Esophagus squamous epithelium (tissue), 5 donors: Measurements from ENCODE around the gene CIB4. TPM values are rescaled to one million over a fixed set of nuclear protein-coding genes. Genes with fewer than 3 reads are reported as not detected.
A peak's percentile ranks its signal among the peaks of the same experiment; 100 is the strongest.

Source experiments
- DNase-seq: peaks from one replicate; lab custom pipeline; 2025; lab: John Stamatoyannopoulos, UW
- H3K27ac ChIP-seq, 4 donors: fragments of 200-600 bp; sonication (generic); one replicate each; pipeline ENCODE4 v1.5.1; 2016 to 2019; ENCODE audit warnings: mild to moderate bottlenecking in 1 of 4
- H3K27me3 ChIP-seq, 4 donors: fragments of 200-600 bp; sonication (generic); 1 replicate in 3 of 4; 2 replicates in 1 of 4; pipeline versions ENCODE4 v1.5.1 to v1.6.0; 2017 to 2021; ENCODE audit warnings: antibody characterized with exemption in 1 of 4
- H3K36me3 ChIP-seq, 3 donors: fragments of 200-600 bp; sonication (generic); one replicate each; pipeline ENCODE4 v1.5.1; 2016 to 2019
- H3K4me1 ChIP-seq, 3 donors: fragments of 200-600 bp; sonication (generic); one replicate each; pipeline ENCODE4 v1.5.1; 2017 to 2019
- H3K4me3 ChIP-seq, 4 donors: fragments of 200-600 bp; sonication (generic); 1 replicate in 3 of 4; 2 replicates in 1 of 4; pipeline ENCODE4 v1.5.1; 2016 to 2019; ENCODE audit warnings: mild to moderate bottlenecking in 2 of 4, moderate library complexity in 1 of 4
- H3K9me3 ChIP-seq, 3 donors: fragments of 200-600 bp; sonication (generic); one replicate each; pipeline ENCODE4 v1.5.1; 2016 to 2019
- POLR2A ChIP-seq, 4 donors: fragments of 450-650 bp; IDR thresholded peaks; one replicate each; pipeline ENCODE4 v1.6.1; 2017; ENCODE audit warnings: antibody characterized with exemption in 4 of 4, mild to moderate bottlenecking in 4 of 4, moderate library complexity in 3 of 4
- WGBS, 2 donors: methylation state at CpG; one replicate each; pipeline ENCODE4 v1.1.5; 2018; 5-methylcytosine and 5-hydroxymethylcytosine counted together
- intact Hi-C: fragments of 100-400 bp; cut with DNase I; formaldehyde crosslinking; loops from one replicate; pipeline ENCODE4 v1.15.0; 2022
- total RNA-seq, 4 donors: library from RNA; depleted of rRNA; stranded (reverse); fragments of >200 nt; gene quantifications; one replicate each; pipeline ENCODE4 v1.1.0, GENCODE V29; 2016
- TF ChIP-seq, protein P1 (sequence below), 6 experiments: fragments of 450-650 bp in 4 of 6; fragments of 200-600 bp in 2 of 6; sonication (generic) in 2 of 6; IDR thresholded peaks; one replicate each; pipeline ENCODE4 v1.5.1; 2016 to 2019; ENCODE audit warnings: antibody characterized with exemption in 6 of 6, mild to moderate bottlenecking in 4 of 6, moderate library complexity in 4 of 6
- donor health status: DM: yes; HTN: yes; CAD: no.

Gene CIB4
- total RNA-seq, 4 donors from 2014 or later, result 0.57 TPM; not detected in 3

DNA sequence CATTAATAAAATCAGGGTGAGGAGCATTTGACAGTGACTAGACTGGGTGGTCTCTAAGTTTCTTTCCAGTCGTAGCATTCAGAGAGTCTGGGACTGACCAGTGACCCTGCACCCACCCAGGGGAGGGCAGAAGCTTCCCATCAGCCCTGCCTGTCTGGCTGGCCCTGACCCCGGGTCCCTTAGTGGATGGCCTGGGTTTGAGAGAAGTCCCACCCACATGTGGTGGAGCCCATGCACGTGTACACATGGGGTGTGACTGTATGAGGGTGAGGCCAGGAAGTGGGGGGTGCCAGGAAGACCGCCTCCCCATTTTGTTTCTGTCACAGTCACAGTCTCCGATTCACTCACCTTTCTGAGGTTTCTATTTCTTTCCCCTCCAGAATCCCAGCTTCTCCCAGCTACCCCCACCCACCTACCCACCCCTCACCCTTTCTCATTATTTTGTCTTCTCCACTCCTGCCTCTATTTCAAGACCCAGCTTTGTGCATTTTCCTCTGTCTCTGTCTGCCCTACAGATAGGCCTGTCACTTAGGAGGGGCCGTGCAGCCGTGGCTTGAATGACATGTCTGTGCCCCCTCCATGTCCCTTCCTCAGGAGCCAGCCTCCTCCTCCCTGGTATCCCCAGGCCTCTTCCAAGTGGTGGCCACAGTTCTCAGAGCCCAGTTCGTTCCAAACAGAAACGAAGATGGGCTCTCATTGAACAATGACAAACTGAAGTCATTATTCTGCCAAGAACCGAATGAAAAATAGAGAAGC, 13.6 kb downstream of the CIB4 start:
- H3K4me3 ChIP-seq, result no peak overlapping the region
- no peak for DNase-seq
- intact Hi-C loops, result no loop called here
- TF ChIP-seq, protein P1, sequence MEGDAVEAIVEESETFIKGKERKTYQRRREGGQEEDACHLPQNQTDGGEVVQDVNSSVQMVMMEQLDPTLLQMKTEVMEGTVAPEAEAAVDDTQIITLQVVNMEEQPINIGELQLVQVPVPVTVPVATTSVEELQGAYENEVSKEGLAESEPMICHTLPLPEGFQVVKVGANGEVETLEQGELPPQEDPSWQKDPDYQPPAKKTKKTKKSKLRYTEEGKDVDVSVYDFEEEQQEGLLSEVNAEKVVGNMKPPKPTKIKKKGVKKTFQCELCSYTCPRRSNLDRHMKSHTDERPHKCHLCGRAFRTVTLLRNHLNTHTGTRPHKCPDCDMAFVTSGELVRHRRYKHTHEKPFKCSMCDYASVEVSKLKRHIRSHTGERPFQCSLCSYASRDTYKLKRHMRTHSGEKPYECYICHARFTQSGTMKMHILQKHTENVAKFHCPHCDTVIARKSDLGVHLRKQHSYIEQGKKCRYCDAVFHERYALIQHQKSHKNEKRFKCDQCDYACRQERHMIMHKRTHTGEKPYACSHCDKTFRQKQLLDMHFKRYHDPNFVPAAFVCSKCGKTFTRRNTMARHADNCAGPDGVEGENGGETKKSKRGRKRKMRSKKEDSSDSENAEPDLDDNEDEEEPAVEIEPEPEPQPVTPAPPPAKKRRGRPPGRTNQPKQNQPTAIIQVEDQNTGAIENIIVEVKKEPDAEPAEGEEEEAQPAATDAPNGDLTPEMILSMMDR (IDR thresholded peaks at IDR 0.05), result no peak
- no peak for TF ChIP-seq POLR2A (IDR thresholded peaks at IDR 0.05)
- H3K4me1 ChIP-seq, result peaks cover 0 to 17% (median 0%) of the 10 kb centered on the region in 3 donors
- no peaks in the 10 kb centered on the region for H3K36me3 ChIP-seq
- no peak overlapping the region for H3K27ac ChIP-seq
- H3K9me3 ChIP-seq, result no peaks in the 10 kb centered on the region
- 70 to 74% methylated on average over 8 to 10 of the region's 10 CpGs for WGBS, 2 donors
- H3K27me3 ChIP-seq, result peaks cover 0 to 12% (median 0%) of the 10 kb centered on the region in 4 donors

DNA sequence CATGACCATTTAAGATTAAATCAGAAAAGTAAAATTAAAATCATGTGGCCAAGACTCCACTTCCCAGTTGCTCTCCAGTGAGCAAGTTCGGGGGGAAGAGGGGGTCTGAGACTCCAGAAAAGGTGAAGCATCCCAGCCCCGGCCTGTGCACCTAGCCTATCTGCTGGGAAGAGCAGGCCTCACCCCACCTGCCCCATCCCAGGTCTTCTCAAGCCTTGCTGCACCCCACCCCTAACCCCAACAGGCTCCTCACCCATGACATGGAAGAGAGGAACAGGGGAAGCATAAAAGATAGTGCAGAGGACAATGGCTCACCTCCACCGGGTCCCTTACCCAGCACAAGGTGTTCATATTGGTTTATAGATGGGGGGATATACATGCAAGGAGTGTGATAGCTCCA, 14.6 kb downstream of the CIB4 start:
- no peaks in the 10 kb centered on the region for H3K36me3 ChIP-seq
- no peak overlapping the region for H3K4me3 ChIP-seq
- peaks cover 0 to 5% (median 0%) of the 10 kb centered on the region in 4 donors for H3K27me3 ChIP-seq
- no peak overlapping the region for H3K27ac ChIP-seq
- intact Hi-C loops, result no loop called here
- H3K4me1 ChIP-seq, result peaks cover 0 to 17% (median 0%) of the 10 kb centered on the region in 3 donors
- WGBS, 2 donors, result 71 to 89% methylated on average over 1 to 3 of the region's 3 CpGs
- TF ChIP-seq POLR2A (IDR thresholded peaks at IDR 0.05), result no peak
- TF ChIP-seq, protein P1 (IDR thresholded peaks at IDR 0.05), result no peak
- H3K9me3 ChIP-seq, result no peaks in the 10 kb centered on the region
- DNase-seq, result no peak

DNA sequence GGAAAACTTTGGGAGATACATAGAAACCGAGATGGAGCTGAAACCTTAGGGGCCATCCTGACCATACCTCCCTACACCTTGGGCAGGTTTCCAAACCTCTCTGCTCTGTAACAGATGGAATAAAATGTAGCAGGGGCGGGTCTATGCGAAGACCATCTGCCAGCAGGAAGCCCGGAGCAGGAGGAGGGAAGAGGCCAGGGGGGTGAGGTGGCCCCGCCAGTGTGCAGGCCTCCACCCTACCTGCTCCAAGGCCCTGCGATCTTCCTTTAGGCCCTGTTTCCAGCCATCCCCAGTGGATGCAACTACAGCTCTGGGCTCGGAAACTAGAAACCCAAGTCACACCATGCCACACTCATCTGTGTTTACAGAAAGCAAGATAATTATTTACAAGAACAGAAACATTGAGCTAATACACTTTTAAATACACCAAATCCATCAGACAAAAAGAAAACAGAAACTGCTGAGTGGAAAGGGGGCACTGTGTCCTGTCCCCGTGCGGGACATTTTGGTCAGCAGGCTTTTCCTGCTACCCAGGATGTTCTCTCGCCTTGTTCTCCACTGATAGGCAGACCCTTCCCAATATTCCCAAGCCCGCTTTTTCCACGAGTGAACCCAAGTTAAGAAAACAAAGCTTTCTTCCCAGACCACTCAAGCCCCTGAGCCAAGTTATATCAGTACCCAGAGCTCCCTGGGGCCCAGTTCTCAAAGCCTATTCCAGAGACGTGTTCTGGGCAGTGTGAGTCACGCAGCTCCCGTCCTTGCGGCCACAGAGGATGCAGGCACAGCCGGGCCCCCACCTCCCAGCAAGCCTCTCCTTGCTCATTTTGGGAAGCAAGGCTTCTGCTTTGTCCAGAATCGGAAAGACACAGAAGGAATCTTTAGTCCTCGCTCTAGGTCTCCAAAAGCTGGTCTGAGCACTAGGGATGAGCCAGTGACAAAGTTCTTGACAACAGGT, 17.3 kb downstream of the CIB4 start:
- Histone ChIP-seq H3K27ac (peak overlapping the region; percentile 23 to 79 (median 76)), H3K9me3 (no peaks in the 10 kb centered on the region), H3K4me3 (no peak overlapping the region), H3K4me1 (peaks cover 0 to 17% (median 0%) of the 10 kb centered on the region in 3 donors), H3K36me3 (no peaks in the 10 kb centered on the region), H3K27me3 (peaks cover 0 to 21% (median 0%) of the 10 kb centered on the region in 4 donors)
- no peak for DNase-seq
- WGBS, 2 donors, result 66 to 67% methylated on average over 13 to 17 of the region's 19 CpGs
- TF ChIP-seq, protein P1 (IDR thresholded peaks at IDR 0.05), result no peak
- no peak for TF ChIP-seq POLR2A (IDR thresholded peaks at IDR 0.05)
- intact Hi-C loops, result no loop called here

DNA sequence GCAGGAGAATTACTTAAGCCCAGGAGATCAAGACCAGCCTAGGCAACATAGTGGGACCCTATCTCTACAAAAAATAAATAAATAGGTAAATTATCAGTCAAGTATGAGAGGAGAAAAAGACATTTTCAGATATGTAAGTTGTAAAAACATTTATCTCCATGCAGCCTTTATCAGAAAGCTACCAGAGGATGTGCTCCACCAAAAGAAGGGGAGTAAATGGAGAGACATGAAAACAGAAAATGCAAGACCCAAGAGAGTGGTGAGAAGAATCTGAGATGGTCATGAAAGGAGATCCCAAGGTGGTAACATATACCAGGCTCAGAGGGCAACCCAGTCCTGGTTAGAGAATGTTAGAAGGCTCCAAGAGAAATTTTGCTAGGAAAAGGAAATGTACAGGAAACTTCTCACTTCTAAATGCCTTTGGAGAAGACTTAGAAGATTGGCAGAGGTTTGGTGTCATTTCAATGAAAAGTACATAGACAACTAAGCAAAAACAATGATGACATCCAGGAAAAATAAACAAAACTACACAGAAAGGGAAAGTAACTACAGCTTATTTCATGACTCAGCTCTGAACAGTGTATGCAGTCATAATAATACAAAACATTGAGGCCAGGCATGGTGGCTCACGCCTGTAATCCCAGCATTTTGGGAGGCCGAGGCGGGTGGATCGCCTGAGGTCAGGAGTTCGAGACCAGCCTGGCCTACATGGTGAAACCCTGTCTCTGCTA, 19.5 kb downstream of the CIB4 start:
- 59 to 61% methylated on average over 5 of the region's 5 CpGs for WGBS, 2 donors
- no peak for DNase-seq
- Histone ChIP-seq H3K9me3 (no peaks in the 10 kb centered on the region), H3K27ac (no peak overlapping the region), H3K36me3 (no peaks in the 10 kb centered on the region), H3K4me3 (no peak overlapping the region), H3K27me3 (peaks cover 0 to 39% (median 0%) of the 10 kb centered on the region in 4 donors), H3K4me1 (peaks cover 0 to 17% (median 0%) of the 10 kb centered on the region in 3 donors)
- intact Hi-C loops, result no loop called here
- TF ChIP-seq, protein P1 (IDR thresholded peaks at IDR 0.05), result no peak
- TF ChIP-seq POLR2A (IDR thresholded peaks at IDR 0.05), result no peak
